GM23248 (cell line): ENCODE results near the gene QSOX2.

Source experiments
- EZH2 ChIP-seq: fragments of 200-600 bp; sonication (generic); IDR thresholded peaks from 2 replicates; pipeline ENCODE4 v1.6.1; 2018; ENCODE audit warnings: antibody characterized with exemption, mild to moderate bottlenecking; ENCODE audit not compliant: insufficient read depth, poor library complexity, severe bottlenecking
- EZH2phosphoT487 ChIP-seq: fragments of 200-600 bp; sonication (generic); IDR thresholded peaks from 2 replicates; pipeline ENCODE4 v1.6.1; 2018; ENCODE audit warnings: antibody characterized with exemption, moderate library complexity, mild to moderate bottlenecking, low read depth; ENCODE audit not compliant: insufficient read depth

- no peak for TF ChIP-seq EZH2
- TF ChIP-seq EZH2phosphoT487, result no peak
Observed at GRCh38 chr9:136163248-136163850, 82.3 kb downstream of the QSOX2 start.
